Activated CD4-positive, alpha-beta T cell treated with anti-CD3 and anti-CD28 coated beads, Interleukin-2, amount 10 ng/mL, durations not matched to agents 7 days and 5 days (primary cell): ENCODE measurements around the gene CMA1. TPM values are rescaled to one million over a fixed set of nuclear protein-coding genes. Genes with fewer than 3 reads are reported as not detected.
"Not testable (repeated sequence)": the region's sequence is repeated elsewhere in the genome, so short reads cannot be mapped to it uniquely, and the experiment has no call there.

ENCODE experiments used
- CTCF ChIA-PET: fragments of 350-600 bp; sonication (Branson Sonifier 250); formaldehyde crosslinking; loops from one replicate; lab custom pipeline; 2021; ENCODE audit warnings: antibody characterized with exemption; lab: Charles Lee
- POLR2A ChIA-PET: fragments of 350-600 bp; sonication (Branson Sonifier 250); formaldehyde crosslinking; loops from one replicate; lab custom pipeline; 2021; ENCODE audit warnings: antibody characterized with exemption; lab: Charles Lee
- DNase-seq: peaks from one replicate; pipeline ENCODE4 v3.0.0-alpha.2; 2020
- H3K27ac Mint-ChIP-seq: one replicate; pipeline ENCODE4 v1.8.0; 2021; ENCODE audit warnings: mild to moderate bottlenecking, moderate library complexity, mixed read lengths
- H3K27me3 Mint-ChIP-seq: one replicate; pipeline ENCODE4 v1.8.0; 2021; ENCODE audit warnings: mixed read lengths
- H3K36me3 Mint-ChIP-seq: one replicate; pipeline ENCODE4 v1.8.0; 2021; ENCODE audit warnings: low read depth, mixed read lengths
- H3K4me1 Mint-ChIP-seq: one replicate; pipeline ENCODE4 v1.8.0; 2021; ENCODE audit warnings: mixed read lengths
- H3K4me3 Mint-ChIP-seq: one replicate; pipeline ENCODE4 v1.8.0; 2021; ENCODE audit warnings: mild to moderate bottlenecking, moderate library complexity, mixed read lengths
- H3K9me3 Mint-ChIP-seq: one replicate; pipeline ENCODE4 v1.8.0; 2021; ENCODE audit warnings: mixed read lengths
- total RNA-seq, 2 experiments: library from RNA; stranded (reverse); gene quantifications; one replicate each; pipeline ENCODE4 v1.2.3, GENCODE V29; 2021

Gene CMA1
- total RNA-seq, 2 experiments from 2014 or later = not detected

DNA sequence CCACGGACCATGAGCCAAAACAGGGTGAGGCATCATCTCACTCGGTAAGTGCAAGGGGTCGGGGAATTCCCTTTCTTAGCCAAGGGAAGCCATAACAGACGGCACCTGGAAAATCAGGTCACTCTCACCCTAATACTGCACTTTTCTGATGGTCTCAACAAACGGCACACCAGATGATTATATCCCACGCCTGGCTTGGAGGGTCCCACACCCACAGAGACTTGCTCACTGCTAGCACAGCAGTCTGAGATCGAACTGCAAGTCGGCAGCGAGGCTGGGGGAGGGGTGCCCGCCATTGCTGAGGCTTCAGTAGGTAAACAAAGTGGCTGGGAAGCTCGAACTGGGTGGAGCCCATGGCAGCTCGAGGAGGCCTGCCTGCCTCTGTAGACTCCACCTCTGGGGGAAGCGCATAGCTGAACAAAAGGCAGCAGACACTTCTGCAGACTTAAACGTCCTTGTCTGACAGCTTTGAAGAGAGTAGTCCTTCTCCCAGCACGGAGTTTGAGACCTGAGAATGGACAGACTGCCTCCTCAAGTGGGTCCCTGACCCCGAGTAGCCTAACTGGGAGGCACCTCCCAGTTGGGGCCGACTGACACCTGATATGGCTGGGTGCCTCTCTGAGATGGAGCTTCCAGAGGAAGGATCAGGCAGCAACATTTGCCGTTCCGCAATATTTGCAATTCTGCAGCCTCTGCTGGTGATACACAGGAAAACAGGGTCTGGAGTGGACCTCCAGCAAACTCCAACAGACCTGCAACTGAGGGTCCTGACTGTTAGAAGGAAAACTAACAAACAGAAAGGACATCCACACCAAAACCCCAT lies 16.3 kb downstream of the CMA1 start:
- H3K36me3 Mint-ChIP-seq, H3K4me3 Mint-ChIP-seq, H3K9me3 Mint-ChIP-seq, H3K4me1 Mint-ChIP-seq, DNase-seq, CTCF ChIA-PET, H3K27ac Mint-ChIP-seq, POLR2A ChIA-PET: not testable (repeated sequence)
- H3K27me3 Mint-ChIP-seq = peaks cover 14% of the 10 kb centered on the region

DNA sequence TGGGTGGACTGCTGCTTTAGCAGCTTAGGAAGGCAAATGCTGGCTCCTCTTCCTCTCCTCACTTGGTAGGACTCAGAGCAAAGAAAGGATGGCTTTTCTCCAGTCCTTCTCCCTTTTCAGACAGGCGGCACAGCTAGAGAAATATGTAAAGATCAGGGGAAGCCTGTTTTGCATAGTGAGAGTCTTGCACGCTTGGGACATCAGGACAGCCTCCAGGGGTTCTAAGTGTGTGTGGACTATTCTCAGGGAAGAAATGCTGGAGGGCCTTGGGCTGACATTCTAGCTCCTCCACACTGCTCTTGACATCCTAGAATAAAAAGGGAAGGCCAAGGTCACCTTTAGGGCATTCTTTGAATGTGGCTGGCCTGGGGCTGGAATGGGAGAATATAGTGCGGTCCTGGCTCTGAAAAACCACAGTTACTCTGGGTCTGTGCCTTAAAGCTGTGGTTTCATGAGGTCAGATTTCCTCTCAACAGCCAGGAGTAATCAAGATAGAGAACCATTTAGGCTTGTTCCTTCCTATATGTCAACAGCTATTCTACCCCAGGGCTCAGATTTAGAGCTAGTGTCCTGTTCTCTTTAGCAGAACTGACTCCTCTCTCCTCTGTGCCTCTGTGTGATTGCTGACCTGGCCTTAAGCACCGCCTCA lies 24.3 kb downstream of the CMA1 start:
- CTCF ChIA-PET = interaction anchor here (0.5 to 1.8 kb wide), 6 partner anchors 8 to 1322 kb away, joined by 3 to 4 read pairs (median 4); partner anchors contain the start of gene GZMB
- peaks cover 22% of the 10 kb centered on the region for H3K4me1 Mint-ChIP-seq
- peak; percentile 13 for DNase-seq
- peak overlapping the region; percentile 21 for H3K27ac Mint-ChIP-seq
- peaks cover 1% of the 10 kb centered on the region for H3K36me3 Mint-ChIP-seq
- peaks cover 1% of the 10 kb centered on the region for H3K9me3 Mint-ChIP-seq
- POLR2A ChIA-PET = no interaction called here
- H3K4me3 Mint-ChIP-seq = no peak overlapping the region
- no peaks in the 10 kb centered on the region for H3K27me3 Mint-ChIP-seq

DNA sequence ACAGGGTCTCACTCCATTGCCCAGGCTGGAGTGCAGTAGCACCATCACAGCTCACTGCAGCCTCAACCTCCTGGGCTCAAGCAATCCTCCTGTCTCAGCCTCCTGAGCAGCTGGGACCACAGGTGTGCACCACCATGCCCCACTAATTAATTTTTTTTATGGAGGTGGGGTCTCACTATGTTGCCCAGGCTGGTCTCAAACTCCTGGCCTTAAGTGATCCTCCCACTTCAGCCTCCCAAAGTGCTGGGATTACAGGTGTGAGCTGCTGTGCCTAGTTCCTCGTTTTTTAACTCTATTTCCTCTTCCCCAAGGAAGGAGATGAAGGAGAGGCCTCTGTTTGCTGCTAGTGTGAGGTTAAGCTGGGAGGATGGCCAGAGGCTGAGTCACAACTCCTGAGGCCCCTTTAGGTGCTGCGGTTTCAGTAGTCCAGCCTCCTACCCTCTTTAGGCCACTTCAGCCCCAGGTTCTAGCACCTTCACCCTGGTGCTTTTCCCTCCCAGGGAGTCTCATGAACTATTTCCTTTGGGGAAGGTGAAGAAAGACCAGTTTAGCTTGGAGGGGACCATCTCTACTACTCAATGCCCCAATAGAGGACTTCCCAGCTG lies 25.3 kb downstream of the CMA1 start:
- H3K36me3 Mint-ChIP-seq, DNase-seq, POLR2A ChIA-PET, H3K9me3 Mint-ChIP-seq, H3K4me3 Mint-ChIP-seq, H3K27me3 Mint-ChIP-seq, H3K27ac Mint-ChIP-seq: not testable (repeated sequence)
- H3K4me1 Mint-ChIP-seq = peaks cover 22% of the 10 kb centered on the region
- CTCF ChIA-PET = interaction anchor here (1.6 to 1.8 kb wide), 2 partner anchors 151 to 152 kb away, joined by 3 to 4 read pairs; partner anchors contain the start of gene GZMB

DNA sequence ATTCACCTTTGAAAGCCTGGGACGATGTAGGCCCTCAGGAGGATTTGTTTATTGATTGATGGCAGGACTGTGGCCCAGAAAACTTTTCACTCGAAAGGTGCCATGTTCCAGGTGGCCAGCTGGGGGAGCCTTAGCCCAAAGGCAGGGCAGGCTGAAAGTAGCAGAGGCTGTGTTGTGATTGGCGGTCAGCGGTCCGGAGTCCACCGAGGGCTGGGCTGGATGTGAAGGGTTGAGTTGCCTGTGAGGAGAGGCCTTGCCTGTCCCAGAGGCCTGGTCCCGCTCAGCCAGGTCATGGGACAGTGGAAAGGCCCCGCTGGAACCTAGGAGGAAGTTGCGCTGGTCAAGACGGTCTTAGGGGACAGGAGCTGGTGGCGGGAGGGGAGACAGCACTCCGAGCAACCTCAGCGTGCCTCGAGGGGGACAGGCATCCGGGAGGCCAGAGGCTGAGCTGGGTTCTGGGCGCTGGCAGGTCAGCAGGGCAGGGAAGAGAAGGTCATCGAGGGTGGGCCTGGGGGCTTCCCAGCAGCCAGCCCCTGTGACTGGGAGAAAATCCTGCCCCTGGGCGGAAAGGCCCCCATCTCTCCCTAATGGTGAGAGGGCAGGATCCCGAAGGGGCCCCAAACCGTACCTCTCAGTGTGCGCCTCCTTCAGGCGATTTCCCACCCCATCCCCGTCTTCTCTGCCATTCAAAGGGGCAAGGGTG lies 26.3 kb downstream of the CMA1 start:
- H3K4me3 Mint-ChIP-seq = peak overlapping the region; percentile 37
- peaks cover 2% of the 10 kb centered on the region for H3K9me3 Mint-ChIP-seq
- peaks cover 22% of the 10 kb centered on the region for H3K4me1 Mint-ChIP-seq
- peaks cover 2% of the 10 kb centered on the region for H3K36me3 Mint-ChIP-seq
- H3K27me3 Mint-ChIP-seq = no peaks in the 10 kb centered on the region
- peak; percentile 52 for DNase-seq
- ChIA-PET CTCF (interaction anchor here (0.5 to 1.7 kb wide), 5 partner anchors 24 to 211 kb away, joined by 3 to 4 read pairs (median 3); partner anchors contain the start of gene GZMB), POLR2A (no interaction called here)
- peak overlapping the region; percentile 69 for H3K27ac Mint-ChIP-seq

DNA sequence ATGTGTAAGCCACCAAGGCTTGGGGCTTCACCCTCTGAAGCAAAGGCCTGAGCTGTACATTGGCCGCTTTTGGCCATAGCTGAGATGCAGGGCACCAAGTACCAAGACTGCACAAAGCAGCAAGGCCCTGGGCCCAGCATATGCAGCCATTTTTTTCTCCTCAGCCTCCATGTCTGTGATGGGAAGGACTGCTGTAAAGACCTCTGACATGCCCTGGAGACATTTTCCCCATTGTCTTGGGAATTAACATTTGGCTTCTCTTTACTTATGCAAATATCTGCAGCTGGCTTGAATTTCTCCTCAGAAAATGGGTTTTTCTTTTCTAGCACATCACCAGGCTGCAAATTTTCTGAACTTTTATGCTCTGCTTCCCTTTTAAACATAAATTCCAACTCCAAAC lies 28.1 kb downstream of the CMA1 start:
- H3K36me3 Mint-ChIP-seq, POLR2A ChIA-PET, H3K27ac Mint-ChIP-seq, H3K9me3 Mint-ChIP-seq, CTCF ChIA-PET, DNase-seq, H3K4me3 Mint-ChIP-seq, H3K27me3 Mint-ChIP-seq: not testable (repeated sequence)
- H3K4me1 Mint-ChIP-seq = peaks cover 22% of the 10 kb centered on the region

DNA sequence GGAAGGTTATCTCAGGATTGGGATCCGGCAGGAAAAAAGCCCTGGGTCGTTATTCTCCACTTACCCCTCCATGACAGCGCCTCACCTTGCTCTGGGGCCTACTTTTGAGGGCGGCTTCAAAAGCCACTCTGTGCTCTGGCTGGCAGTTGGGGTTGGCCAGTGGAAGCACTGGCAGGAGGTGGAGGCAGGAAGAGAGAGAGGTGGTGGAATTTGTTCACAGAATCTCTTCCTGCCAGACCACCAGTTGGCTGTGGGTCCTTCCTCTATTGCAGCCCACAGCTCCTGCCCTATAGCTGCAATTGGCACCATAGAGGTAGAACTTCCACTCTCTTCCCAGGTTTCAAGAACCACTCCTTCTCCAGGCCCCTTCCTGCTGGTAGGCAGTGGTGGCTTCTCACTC lies 32.8 kb downstream of the CMA1 start:
- ChIA-PET POLR2A (no interaction called here), CTCF (no interaction called here)
- no peaks in the 10 kb centered on the region for H3K27me3 Mint-ChIP-seq
- no peaks in the 10 kb centered on the region for H3K4me1 Mint-ChIP-seq
- H3K36me3 Mint-ChIP-seq = peaks cover 2% of the 10 kb centered on the region
- no peak overlapping the region for H3K27ac Mint-ChIP-seq
- DNase-seq = no peak
- peaks cover 5% of the 10 kb centered on the region for H3K9me3 Mint-ChIP-seq
- no peak overlapping the region for H3K4me3 Mint-ChIP-seq

DNA sequence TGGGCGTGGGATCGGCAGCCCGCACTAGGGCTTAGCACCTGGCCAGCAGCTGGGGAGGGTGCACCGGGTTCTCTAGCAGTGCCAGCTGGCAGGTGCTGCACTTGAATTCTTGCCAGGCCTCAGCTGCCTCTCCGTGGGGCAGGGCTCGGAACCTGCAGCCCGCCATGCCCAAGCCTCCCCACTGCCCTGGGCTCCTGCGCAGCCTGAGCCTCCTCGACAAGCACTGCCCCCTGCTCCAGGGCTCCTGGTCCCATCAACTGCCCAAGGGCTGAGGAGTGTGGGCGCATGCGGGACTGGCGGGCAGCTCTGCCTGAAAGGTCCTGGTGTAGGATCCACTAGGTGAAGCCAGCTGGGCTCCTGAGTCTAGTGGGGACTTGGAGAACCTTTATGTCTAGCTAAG lies 34.9 kb downstream of the CMA1 start:
- POLR2A ChIA-PET = no interaction called here
- no peaks in the 10 kb centered on the region for H3K27me3 Mint-ChIP-seq
- CTCF ChIA-PET = no interaction called here
- H3K4me3 Mint-ChIP-seq = no peak overlapping the region
- peaks cover 3% of the 10 kb centered on the region for H3K9me3 Mint-ChIP-seq
- no peaks in the 10 kb centered on the region for H3K36me3 Mint-ChIP-seq
- H3K27ac Mint-ChIP-seq = no peak overlapping the region
- DNase-seq = no peak
- no peaks in the 10 kb centered on the region for H3K4me1 Mint-ChIP-seq

DNA sequence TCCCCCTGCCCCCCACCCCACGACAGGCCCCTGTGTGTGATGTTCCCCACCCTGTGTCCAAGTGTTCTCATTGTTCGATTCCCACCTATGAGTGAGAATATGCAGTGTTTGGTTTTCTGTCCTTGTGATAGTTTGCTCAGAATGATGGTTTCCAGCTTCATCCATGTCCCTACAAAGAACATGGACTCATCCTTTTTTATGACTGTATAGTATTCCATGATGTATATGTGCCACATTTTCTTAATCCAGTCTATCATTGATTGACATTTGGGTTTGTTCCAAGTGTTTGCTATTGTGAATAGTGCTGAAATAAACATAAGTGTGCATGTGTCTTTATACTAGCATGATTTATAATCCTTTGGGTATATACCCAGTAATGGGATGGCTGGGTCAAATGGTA lies 37.6 kb downstream of the CMA1 start:
- H3K27ac Mint-ChIP-seq, H3K4me1 Mint-ChIP-seq, POLR2A ChIA-PET, H3K27me3 Mint-ChIP-seq, CTCF ChIA-PET, H3K4me3 Mint-ChIP-seq, H3K9me3 Mint-ChIP-seq, DNase-seq, H3K36me3 Mint-ChIP-seq: not testable (repeated sequence)

DNA sequence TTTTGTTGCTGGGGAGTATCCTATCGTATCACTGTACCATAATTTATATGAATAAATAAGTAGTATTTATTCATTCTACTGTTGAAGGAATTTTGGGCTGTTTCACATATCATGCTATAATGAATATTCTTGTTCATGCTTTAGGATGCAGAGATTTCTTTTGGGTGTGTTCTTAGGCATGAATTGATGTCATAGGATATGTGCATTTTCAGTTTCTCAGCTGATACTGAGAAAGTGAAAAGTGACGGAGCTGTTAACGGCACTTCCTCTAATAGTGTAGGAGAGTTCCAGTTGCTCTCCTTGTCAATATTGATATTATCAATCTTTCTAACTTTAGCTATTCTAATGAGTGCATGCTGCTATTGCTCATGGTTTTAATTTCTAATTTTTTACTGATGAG lies 42.3 kb downstream of the CMA1 start:
- H3K4me3 Mint-ChIP-seq = no peak overlapping the region
- H3K27ac Mint-ChIP-seq = no peak overlapping the region
- CTCF ChIA-PET = no interaction called here
- POLR2A ChIA-PET = no interaction called here
- peaks cover 3% of the 10 kb centered on the region for H3K9me3 Mint-ChIP-seq
- H3K27me3 Mint-ChIP-seq = no peaks in the 10 kb centered on the region
- peaks cover 6% of the 10 kb centered on the region for H3K36me3 Mint-ChIP-seq
- DNase-seq = no peak
- H3K4me1 Mint-ChIP-seq = peaks cover 23% of the 10 kb centered on the region

DNA sequence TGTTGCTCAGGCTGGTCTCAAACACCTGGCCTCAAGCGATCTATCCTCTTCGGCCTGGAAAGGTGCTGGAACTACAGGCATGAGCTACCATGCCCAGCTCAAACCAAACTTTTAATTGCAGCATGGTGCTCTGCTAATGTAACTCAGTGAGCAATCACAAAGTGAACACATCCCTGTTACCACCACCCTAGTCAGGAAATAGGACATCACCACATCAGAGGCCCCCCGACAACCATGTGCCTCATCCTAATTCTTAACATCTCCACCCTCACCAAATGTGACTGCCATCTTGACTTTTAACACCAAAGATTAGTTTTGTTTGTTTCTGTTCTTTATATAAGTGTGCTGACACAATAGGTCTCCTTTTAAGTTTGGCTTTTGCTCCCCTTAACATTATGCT lies 42.7 kb downstream of the CMA1 start:
- H3K9me3 Mint-ChIP-seq = peaks cover 3% of the 10 kb centered on the region
- ChIA-PET CTCF (no interaction called here), POLR2A (no interaction called here)
- H3K27ac Mint-ChIP-seq = no peak overlapping the region
- H3K27me3 Mint-ChIP-seq = no peaks in the 10 kb centered on the region
- peak; percentile 29 for DNase-seq
- peaks cover 6% of the 10 kb centered on the region for H3K36me3 Mint-ChIP-seq
- no peak overlapping the region for H3K4me3 Mint-ChIP-seq
- H3K4me1 Mint-ChIP-seq = peaks cover 23% of the 10 kb centered on the region

DNA sequence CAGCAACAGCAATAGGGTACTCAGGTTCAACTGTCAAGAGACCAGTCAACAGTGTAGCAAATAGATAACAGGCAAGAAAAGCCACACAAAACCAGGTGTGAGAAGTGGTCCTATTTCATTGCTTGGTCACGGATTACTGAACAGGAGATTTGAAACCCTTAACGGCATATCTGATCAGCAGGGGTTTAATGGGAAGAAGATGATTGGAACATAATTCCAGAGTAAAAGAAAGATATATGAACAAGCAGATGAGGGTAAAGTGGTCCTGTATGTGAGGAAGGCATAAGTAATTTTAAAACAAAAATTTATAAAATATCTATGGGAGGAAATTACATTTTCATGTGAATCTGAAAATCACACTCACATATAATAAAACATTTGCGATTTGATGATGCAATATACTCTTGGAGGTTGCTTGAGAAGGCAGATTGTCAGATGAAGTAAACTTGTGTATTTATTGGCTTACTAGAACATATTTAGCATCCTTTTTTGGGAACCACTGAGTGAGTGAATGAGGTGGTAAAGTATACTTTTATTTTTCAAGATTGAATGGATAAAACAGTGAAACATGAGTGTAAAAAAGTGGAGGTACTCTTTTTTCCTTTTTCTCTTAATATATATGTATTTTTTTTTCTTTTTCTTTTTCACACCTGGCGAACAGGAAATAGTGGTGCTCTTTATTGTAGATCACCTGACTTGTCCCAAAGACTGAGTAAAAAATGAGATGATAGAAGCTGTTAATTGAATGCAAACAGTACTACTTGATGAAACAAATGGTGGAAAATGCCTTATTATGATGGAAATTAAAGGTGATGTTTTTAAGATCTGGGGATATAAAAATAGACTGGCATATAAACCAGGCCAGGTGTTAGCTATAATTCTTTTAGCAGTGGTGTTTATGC lies 43.9 kb downstream of the CMA1 start:
- CTCF ChIA-PET = interaction anchor here (0.5 kb wide), 1 partner anchor 1341 kb away, joined by 3 read pairs; no protein-coding TSS in a partner anchor

More for the DNA sequence above, 43.9 kb downstream of the CMA1 start:
- Mint-ChIP-seq H3K4me1 (peaks cover 23% of the 10 kb centered on the region), H3K27ac (no peak overlapping the region), H3K36me3 (peaks cover 6% of the 10 kb centered on the region), H3K4me3 (no peak overlapping the region), H3K9me3 (peaks cover 3% of the 10 kb centered on the region), H3K27me3 (no peaks in the 10 kb centered on the region)
- DNase-seq = no peak
- POLR2A ChIA-PET = no interaction called here
